ENCODE results near the gene NPAS3.

NPAS3 gene

DNA sequence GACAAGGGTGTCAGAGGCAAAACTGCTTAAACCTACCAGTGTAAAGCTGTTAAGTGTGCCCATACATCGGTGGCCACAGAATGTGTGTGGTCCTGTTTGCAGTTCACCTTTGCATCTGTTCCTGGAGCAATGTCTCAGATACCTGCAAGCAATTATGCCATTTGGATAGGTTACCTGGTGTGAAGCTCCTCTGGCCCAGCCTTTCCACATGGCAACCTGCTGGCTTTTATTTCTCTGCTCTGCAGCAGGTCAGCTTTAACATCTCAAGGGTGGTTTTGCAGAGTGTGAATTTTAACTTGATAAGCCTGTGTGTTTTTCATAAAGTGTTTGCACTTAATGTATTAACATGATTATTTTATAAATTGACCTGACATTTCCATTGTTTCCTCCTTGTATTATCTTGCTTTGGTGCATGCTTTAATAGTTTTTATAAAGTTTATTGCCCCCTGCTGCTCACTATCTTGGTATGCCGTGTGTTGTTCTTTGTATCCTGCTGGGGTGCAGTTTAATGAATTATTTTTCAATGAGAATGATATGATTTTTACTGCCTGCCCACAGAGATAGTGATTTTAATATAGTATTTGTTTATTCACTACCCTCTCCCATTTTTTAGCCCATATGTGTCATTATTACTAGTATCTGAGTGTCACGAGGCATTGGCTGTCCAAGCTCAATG, 403.8 kb downstream of the NPAS3 start:
- DNase-seq, result no peak

- peak; percentile 28 for DNase-seq
These were observed 404.3 kb downstream of the NPAS3 start for GRCh38 chr14:33343016-33343415.

GRCh38 chr14:33347796-33348195, 409.1 kb downstream of the NPAS3 start:
- no peak for DNase-seq

DNA sequence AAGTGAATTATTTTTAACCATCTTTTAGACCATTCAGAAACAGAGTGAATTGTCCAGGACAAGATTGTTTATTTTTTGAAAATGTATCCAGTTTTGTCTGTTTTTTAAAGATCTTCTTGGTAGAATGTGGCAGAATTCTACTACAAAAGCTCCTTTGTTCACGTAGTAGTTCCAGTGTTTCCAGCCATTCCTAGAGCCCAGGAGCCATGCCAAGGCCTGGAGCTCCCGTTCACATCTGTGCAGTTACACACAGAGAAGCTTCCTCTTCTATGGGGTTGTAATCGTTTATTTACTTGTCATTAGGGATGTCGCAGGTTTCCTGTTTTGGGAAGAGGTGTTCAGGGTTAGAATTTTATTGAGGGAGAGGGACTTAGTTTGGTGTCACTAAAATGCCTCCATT, 409.8 kb downstream of the NPAS3 start:
- DNase-seq, result no peak

GRCh38 chr14:33349871-33350270, 411.2 kb downstream of the NPAS3 start:
- no peak for DNase-seq

DNA sequence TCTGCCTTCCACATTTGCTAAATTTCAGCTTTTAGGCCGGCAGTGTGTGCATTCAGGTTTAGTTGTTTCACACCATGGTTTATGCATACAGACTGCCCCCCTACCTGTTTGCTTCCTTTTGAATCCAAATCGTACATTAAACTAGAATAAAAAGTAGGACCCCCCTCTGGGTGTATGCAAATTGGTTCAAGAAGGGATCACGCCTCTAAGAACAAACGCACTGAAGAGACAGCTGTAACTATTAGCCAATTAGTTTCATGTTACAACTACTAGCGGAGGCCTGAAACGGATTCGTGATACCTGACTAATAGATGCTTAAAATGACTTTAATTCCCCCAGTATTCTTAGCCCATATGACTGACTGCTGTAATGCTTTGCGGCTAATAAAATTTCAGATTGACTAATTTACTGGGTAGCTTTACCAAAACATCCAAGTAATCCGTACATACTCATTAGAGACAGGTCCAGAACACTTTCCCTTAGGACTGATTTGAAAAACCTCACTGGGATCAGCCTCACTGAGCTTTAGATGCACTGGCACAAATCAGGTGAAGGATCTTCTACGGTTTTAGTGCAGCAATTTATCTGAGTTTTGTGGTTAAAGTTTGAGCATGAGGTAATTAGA, 411.8 kb downstream of the NPAS3 start:
- no peak for DNase-seq

- DNase-seq, result peak; percentile 14
These were observed 414.1 kb downstream of the NPAS3 start for GRCh38 chr14:33352821-33353220.

GRCh38 chr14:33356181-33356580, 417.5 kb downstream of the NPAS3 start:
- no peak for DNase-seq

DNA sequence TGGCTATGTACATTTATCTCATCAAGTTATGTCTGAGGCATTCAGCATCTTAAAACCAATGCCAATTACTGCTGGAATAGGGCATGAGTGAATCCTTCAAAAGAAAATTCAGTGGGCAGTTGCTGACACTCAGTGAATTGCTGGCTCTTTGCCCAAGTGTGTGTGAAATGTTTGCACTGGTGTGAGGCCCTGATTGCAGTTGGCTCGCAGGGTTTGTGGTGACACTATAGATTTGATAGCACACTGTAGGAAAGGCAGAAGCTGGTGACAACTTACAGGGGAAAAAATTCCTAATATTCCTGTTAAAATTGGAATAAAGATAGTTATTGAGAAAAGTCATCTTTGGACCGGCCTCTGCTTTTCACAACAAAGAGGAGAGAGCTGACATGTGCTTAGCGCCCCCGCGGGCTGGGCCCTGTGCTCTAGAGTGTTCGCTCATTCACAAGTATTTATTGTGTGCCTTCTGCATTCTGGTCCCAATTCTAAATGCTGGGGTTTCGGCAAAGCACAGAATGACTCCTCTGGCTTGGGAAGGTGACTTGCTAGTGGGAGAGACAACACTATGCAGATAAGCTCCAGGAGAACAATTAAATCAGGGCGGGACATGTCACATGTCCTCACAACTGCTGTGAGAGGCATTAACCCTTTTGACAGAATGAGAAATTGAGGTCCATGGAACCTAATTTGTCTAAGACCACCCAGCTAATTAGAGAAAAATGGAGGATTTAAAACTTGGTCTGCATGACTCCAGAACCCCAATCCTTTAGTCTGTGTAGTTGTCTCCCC, 418.7 kb downstream of the NPAS3 start:
- no peak for DNase-seq

DNA sequence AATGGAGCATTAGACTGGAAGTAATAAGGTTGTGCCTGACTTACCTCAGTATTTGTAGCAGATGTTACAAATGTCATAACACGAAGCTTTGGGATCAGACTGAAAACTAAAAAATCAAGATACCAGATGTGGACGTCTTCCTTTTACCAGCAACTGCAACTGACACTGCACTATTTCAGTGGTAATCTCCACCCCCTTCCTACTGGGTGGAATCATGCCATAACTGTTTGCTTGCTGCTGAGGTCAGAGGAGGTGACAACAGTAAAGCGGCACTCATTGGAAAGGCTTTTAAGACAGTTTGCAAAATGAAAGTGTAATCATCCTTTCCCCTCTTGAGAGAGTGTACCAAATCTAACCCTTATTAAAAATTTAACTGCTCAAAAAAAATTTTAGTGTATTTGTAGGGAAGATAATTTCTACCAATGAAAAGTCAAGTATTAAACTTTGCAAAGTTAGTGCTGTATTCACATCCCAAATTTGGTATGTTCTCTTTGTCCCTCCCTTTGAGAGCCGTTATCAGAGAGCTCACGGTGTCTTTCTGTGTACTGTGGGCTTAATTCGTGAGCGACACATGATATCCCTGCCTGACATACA, 420.7 kb downstream of the NPAS3 start:
- DNase-seq, result no peak

DNA sequence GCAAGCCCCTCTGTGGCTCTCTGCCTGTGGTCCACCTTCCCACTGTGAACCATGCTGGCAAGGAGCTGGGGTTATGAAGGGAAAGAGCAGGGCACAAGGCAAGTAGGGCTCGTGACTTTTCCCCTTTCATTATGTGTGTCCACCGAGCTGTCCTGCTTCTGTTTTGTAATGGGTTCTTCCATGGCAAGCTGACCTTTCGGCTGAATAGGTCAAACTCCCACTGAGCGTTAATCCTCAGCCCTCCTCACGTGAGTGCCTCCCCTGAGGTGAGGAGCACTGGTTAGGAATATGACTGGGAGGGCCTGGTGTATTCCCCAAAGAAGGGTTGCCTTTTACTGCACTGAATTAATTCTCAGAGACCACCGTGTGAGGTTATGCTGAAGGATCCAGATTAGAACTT, 424.3 kb downstream of the NPAS3 start:
- no peak for DNase-seq

GRCh38 chr14:33363682-33364081, 425.0 kb downstream of the NPAS3 start:
- DNase-seq, result peak; percentile 42

- no peak for DNase-seq
These were observed 425.8 kb downstream of the NPAS3 start for GRCh38 chr14:33364466-33364865.

DNA sequence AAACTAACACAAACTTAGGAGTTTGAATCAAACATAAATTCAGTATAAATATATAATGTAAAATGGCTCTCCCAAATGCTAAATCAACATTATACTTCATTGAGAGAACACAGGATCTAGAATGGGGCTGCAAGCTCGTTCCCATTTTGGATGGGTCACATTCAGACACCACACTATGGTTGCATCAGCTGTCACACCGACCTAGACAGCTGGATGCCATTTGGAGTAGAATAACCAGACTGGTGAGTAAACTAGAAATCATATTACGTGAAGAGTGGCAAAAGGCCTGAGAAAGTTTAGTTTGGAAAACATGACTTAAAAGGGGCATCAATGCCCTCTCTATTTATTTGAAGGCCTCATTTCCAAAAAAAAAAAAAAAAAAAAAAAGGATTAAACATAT, 430.4 kb downstream of the NPAS3 start:
- DNase-seq, result no peak

DNA sequence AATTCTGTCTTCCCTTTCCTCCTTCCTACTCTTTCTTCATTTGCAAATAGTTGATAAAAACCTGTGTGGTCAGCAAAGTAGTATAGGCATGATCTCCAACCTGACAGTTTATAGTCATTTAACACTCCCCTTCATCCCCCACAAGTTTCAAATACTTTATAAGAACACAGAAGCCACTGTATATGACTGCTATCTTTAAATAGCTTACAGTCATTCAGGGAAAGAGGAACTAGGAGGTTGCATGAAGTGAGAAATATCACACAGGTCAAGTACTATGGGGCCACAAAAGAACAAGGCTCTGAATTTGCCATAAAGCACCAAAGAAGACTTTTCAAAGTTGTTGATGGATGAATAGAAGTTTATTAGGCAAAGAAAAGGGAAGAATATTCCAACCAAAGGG, 431.3 kb downstream of the NPAS3 start:
- no peak for DNase-seq

DNA sequence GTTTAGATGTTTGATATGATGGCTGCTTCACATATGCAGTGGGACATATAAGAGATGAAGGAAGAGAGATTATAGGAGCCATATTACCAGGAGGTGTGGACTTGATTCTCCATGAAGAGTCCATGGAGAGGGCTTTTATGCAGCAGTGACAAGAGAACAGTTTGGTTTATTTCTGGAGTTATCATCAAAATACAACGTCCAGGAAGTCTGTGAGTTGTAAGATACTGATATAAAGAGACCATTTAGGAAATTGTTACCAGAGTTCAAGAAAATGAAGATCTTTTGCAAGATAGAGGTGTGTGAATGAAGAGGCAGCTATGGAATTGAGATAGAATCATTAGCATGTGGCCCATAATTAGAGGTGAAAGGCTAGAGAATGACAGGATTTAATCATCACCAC, 431.7 kb downstream of the NPAS3 start:
- DNase-seq, result no peak

DNA sequence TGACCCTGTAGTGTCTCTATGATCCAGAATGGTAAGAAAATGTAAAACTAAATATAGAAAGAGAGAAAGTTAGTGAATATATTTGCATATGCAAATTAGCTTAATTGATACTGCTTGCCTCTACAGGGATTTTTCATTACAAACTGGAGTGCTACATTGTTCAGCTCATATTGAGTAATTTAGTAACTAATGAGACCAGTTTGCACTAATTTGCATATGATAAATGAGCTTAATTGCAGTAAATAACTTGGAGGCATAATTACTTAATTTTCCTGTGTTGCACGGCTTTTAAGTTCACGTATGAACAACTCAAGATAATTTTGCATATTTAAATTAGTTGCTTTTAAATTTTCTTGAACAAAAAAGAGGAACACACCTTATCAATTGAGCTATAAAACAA, 436.5 kb downstream of the NPAS3 start:
- no peak for DNase-seq

GRCh38 chr14:33375786-33376185, 437.1 kb downstream of the NPAS3 start:
- peak; percentile 18 for DNase-seq

GRCh38 chr14:33376510-33376909, 437.8 kb downstream of the NPAS3 start:
- DNase-seq, result no peak

- no peak for DNase-seq
These were observed 439.1 kb downstream of the NPAS3 start for GRCh38 chr14:33377596-33378390.

GRCh38 chr14:33381717-33382116, 443.0 kb downstream of the NPAS3 start:
- no peak for DNase-seq

DNA sequence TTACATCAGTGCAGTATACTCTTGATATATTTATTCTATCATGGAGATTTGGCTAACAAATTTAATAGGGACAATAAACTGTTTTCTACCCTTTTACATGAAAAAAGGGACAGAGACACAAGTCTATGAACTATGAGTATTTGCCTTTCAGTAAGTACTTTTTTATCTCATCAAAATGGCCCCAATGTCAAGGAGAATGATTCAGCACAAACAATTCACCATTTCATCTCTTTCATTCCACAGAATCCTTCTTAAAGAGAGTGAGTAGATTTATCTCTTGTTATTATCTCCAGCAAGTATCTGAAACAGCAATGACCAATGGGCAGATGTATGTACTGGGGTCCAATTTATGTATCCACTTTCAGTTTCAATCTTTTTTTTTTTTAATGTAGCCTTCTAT, 447.5 kb downstream of the NPAS3 start:
- DNase-seq, result no peak

- DNase-seq, result peak; percentile 24
These were observed 448.1 kb downstream of the NPAS3 start for GRCh38 chr14:33386781-33387180.

All from fibroblast of skin of back (primary cell).